Activated CD4-positive, alpha-beta memory T cell treated with anti-CD3 and anti-CD28 coated beads, Interleukin-2, amount 10 ng/mL, durations not matched to agents 7 days and 5 days (primary cell): ENCODE results near the gene BCL7C. TPM values are rescaled to one million over a fixed set of nuclear protein-coding genes. Genes with fewer than 3 reads are reported as not detected.

Source experiments
- CTCF ChIA-PET: fragments of 350-600 bp; sonication (Branson Sonifier 250); formaldehyde crosslinking; loops from one replicate; lab custom pipeline; 2021; ENCODE audit warnings: antibody characterized with exemption, inconsistent platforms; lab: Charles Lee
- POLR2A ChIA-PET: fragments of 350-600 bp; sonication (Branson Sonifier 250); formaldehyde crosslinking; loops from one replicate; lab custom pipeline; 2021; ENCODE audit warnings: antibody characterized with exemption; lab: Charles Lee
- DNase-seq: peaks from one replicate; pipeline ENCODE4 v3.0.0-alpha.2; 2020
- H3K27ac Mint-ChIP-seq: one replicate; pipeline ENCODE4 v1.8.0; 2021; ENCODE audit warnings: mild to moderate bottlenecking, mixed read lengths
- H3K27me3 Mint-ChIP-seq: one replicate; pipeline ENCODE4 v1.8.0; 2021; ENCODE audit warnings: mixed read lengths
- H3K36me3 Mint-ChIP-seq: one replicate; pipeline ENCODE4 v1.8.0; 2021; ENCODE audit warnings: low read depth, mixed read lengths
- H3K4me1 Mint-ChIP-seq: one replicate; pipeline ENCODE4 v1.8.0; 2021; ENCODE audit warnings: mixed read lengths
- H3K4me3 Mint-ChIP-seq: one replicate; pipeline ENCODE4 v1.8.0; 2021; ENCODE audit warnings: mild to moderate bottlenecking, mixed read lengths
- H3K9me3 Mint-ChIP-seq: one replicate; pipeline ENCODE4 v1.8.0; 2021; ENCODE audit warnings: mixed read lengths
- total RNA-seq, 2 experiments: library from RNA; stranded (reverse); gene quantifications; one replicate each; pipeline ENCODE4 v1.2.3, GENCODE V29; 2021

The BCL7C gene
- total RNA-seq, 2 experiments from 2014 or later, result 22.3 to 23.5 TPM

DNA sequence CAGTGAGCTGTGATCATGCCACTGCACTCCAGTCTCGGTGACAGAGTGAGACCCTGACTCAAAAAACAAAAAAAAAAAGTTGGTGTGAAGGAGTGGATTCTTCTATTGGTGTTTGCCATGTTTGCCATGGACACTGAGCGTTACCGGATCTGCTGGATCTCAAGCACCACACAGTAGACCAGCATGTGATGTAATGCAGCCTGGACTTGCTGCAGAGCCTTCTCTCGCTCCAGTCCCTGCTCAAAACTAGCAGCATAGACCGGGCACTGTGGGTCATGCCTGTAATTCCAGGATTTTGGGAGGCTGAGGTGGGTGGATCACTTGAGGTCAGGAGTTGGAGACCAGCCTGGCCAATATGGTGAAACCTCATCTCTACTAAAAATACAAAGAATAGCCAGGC lies 50.4 kb downstream of the BCL7C start:
- Mint-ChIP-seq H3K27me3 (no peaks in the 10 kb centered on the region), H3K27ac (no peak overlapping the region), H3K4me3 (no peak overlapping the region), H3K9me3 (no peaks in the 10 kb centered on the region), H3K4me1 (peaks cover 10% of the 10 kb centered on the region), H3K36me3 (no peaks in the 10 kb centered on the region)
- ChIA-PET CTCF (interaction anchor here (0.6 to 6.7 kb wide), 14 partner anchors 8 to 292 kb away, joined by 3 to 96 read pairs (median 14); partner anchors contain the start of gene CTF1), POLR2A (interaction anchor here (2.6 kb wide), 1 partner anchor 74 kb away, joined by 11 read pairs; no protein-coding TSS in a partner anchor)
- DNase-seq, result no peak

DNA sequence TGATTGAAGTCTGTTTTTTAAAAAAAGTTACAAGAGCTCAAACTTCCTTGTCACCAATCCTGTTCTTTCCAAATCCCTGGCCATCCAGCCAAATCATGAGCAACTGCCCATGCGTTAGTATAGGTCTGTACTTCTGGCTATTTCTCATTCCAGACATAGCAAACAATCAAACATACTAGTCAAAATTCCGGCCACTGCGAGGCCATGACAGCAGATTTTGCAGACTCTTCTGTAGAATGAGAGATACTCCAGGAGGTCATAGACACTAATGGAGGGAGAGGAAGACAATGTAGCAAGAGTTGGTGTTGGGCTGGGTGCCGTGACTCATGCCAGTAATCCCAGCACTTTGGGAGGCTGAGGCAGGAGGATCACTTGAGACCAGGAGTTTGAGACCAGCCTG lies 50.9 kb downstream of the BCL7C start:
- peaks cover 10% of the 10 kb centered on the region for H3K4me1 Mint-ChIP-seq
- POLR2A ChIA-PET, result no interaction called here
- H3K9me3 Mint-ChIP-seq, result no peaks in the 10 kb centered on the region
- H3K4me3 Mint-ChIP-seq, result no peak overlapping the region
- CTCF ChIA-PET, result interaction anchor here (0.6 to 6.7 kb wide), 5 partner anchors 28 to 291 kb away, joined by 3 to 96 read pairs (median 59); no protein-coding TSS in a partner anchor
- no peaks in the 10 kb centered on the region for H3K27me3 Mint-ChIP-seq
- DNase-seq, result no peak
- H3K36me3 Mint-ChIP-seq, result no peaks in the 10 kb centered on the region
- no peak overlapping the region for H3K27ac Mint-ChIP-seq

DNA sequence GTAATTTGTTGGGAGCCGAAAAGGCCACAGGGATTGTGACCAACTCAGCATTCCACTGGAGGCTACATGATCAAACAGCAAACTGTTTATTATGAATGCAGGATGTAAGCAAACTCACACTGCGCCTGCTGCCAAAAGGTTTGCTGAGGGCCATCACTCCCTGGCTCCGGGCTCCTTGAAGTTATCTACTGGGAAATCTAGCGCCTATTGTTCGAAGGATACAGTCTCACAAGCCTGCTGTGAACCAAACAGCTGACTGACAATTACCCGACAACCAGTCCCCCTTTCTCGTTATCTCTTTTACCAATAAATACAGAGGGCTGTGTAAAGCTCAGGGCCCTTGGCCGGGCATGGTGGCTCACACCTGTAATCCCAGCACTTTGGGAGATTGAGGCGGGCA lies 52.5 kb downstream of the BCL7C start:
- CTCF ChIA-PET, result no interaction called here
- H3K36me3 Mint-ChIP-seq, result no peaks in the 10 kb centered on the region
- H3K27me3 Mint-ChIP-seq, result no peaks in the 10 kb centered on the region
- POLR2A ChIA-PET, result no interaction called here
- no peaks in the 10 kb centered on the region for H3K9me3 Mint-ChIP-seq
- H3K27ac Mint-ChIP-seq, result no peak overlapping the region
- no peak overlapping the region for H3K4me3 Mint-ChIP-seq
- H3K4me1 Mint-ChIP-seq, result peaks cover 10% of the 10 kb centered on the region
- DNase-seq, result no peak

DNA sequence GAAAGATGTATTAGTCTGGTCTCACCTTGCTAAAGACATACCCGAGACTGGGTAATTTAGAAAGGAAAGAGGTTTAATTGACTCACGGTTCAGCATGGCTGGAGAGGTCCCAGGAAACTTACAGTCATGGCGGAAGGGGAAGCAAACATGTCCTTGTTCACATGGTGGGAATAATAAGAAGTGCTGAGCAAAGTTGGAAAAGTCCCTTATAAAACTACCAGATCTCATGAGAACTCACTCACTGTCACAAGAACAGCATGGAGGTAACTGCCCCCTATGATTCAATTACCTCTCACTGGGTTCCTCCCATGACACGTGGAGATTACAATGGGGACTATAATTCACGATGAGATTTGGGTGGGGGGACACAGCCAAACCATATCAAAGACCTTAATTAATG lies 53.3 kb downstream of the BCL7C start:
- Mint-ChIP-seq H3K4me3 (no peak overlapping the region), H3K36me3 (no peaks in the 10 kb centered on the region), H3K27ac (no peak overlapping the region), H3K9me3 (no peaks in the 10 kb centered on the region), H3K4me1 (peaks cover 10% of the 10 kb centered on the region), H3K27me3 (no peaks in the 10 kb centered on the region)
- DNase-seq, result no peak
- ChIA-PET POLR2A (no interaction called here), CTCF (no interaction called here)

DNA sequence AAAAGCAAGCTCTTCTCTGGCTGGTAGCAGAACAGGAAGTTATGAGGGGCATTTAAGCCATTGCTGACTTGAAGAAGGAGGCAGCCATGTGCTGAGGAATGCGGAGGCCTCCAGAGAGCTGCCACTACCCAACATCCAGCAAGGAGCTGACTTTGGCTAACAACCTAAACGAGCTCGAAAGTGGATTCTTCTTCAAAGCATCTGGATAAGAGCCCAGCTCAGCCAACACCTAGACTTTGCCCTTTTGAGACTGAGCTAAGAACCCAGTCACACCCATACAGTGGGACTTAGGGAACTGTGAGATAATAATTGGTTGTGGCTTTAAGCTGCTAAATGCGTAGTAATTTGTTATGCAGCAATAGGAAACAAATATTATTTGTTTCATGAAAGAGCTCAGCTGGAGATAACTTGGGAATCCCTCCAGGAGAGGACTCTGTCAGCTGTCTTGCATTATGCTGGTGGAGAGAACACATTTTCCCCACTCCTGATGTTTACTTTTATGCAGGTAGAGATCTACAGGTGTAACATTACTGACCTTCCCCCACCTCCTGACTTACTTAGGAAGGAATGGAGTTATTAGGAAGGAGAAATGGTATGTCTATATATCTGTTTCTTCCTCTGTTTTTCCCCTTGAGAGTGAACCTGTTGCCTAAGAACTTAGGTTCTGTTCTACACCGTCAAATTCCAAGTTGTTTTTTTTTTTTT lies 54.2 kb downstream of the BCL7C start:
- Mint-ChIP-seq H3K27ac (no peak overlapping the region), H3K4me1 (peaks cover 2% of the 10 kb centered on the region), H3K9me3 (no peaks in the 10 kb centered on the region), H3K27me3 (no peaks in the 10 kb centered on the region), H3K36me3 (no peaks in the 10 kb centered on the region), H3K4me3 (no peak overlapping the region)
- ChIA-PET CTCF (interaction anchor here (0.9 to 1.3 kb wide), 3 partner anchors 25 to 245 kb away, joined by 3 to 5 read pairs (median 3); no protein-coding TSS in a partner anchor), POLR2A (interaction anchor here (1.0 kb wide), 1 partner anchor 102 kb away, joined by 3 read pairs; no protein-coding TSS in a partner anchor)
- DNase-seq, result no peak

DNA sequence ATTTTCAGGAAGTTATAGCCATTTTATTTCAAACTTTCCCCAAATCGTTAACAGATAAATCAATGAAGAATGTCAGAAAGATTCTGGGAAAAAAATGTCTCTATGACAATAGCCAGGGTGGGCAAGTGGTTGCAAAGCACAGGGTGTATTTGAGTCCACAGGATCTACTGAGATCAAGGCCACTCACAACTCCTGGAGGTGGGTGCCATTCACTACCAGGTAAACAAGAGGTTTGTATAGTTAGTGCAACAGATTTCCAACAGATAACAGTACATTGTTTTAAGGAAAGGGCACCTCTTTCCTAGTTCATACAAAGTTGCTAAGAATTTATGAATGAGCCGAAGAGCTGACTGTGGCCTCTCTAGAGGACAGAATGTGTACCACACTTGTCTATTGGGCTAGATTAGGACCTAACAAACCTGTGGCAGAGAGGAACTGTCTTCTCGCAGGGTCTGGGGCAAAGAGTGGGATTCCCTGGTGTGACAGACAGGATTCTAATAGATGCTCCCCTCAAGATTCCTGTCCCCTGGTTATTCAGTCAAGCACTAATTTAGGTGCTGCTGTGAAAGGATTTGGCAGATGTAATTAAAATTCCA lies 54.9 kb downstream of the BCL7C start:
- ChIA-PET POLR2A (interaction anchor here (1.0 kb wide), 1 partner anchor 102 kb away, joined by 3 read pairs; no protein-coding TSS in a partner anchor), CTCF (interaction anchor here (0.9 to 1.3 kb wide), 3 partner anchors 24 to 245 kb away, joined by 3 to 5 read pairs (median 3); no protein-coding TSS in a partner anchor)
- Mint-ChIP-seq H3K27ac (no peak overlapping the region), H3K4me1 (no peaks in the 10 kb centered on the region), H3K9me3 (no peaks in the 10 kb centered on the region), H3K27me3 (no peaks in the 10 kb centered on the region), H3K4me3 (no peak overlapping the region), H3K36me3 (no peaks in the 10 kb centered on the region)
- DNase-seq, result no peak

DNA sequence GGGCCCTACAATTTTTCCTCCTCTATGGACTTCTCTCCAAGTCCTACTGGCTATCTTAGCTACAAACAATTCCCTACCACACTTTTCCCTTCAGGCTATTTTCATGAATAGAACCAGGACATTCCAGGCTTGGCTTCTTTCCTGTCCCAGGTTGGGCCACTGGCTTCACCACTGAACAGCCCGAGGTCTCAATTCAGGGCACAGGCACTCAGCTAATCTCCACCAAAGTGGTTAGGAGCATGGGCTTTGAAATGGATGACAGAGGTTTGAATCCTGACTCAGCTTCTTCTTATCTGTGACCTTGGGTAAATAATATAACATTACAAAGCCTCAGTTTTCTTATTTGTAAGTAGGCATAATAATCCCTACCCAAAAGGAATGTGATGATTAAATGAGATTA lies 56.0 kb downstream of the BCL7C start:
- no peak for DNase-seq
- Mint-ChIP-seq H3K4me3 (no peak overlapping the region), H3K27me3 (no peaks in the 10 kb centered on the region), H3K36me3 (no peaks in the 10 kb centered on the region), H3K9me3 (no peaks in the 10 kb centered on the region), H3K4me1 (no peaks in the 10 kb centered on the region), H3K27ac (no peak overlapping the region)
- ChIA-PET CTCF (interaction anchor here (0.7 to 1.1 kb wide), 2 partner anchors 9 to 24 kb away, joined by 3 to 5 read pairs; no protein-coding TSS in a partner anchor), POLR2A (no interaction called here)

Other genes starting within 250 kb of the BCL7C start
- 10 to 100 TPM; 78.4 to 86.1 TPM for gene PRR14, start 243.1 kb downstream of the BCL7C start, total RNA-seq
- 100 to 1,000 TPM; 106 to 107 TPM for gene FBRS, start 235.6 kb downstream of the BCL7C start, total RNA-seq
- gene SRCAP, start 194.9 kb downstream of the BCL7C start, total RNA-seq, result 10 to 100 TPM; 63.2 to 65.0 TPM
- gene PHKG2, start 145.7 kb downstream of the BCL7C start, total RNA-seq, result 10 to 100 TPM; 34.5 to 38.6 TPM
- 1 to 10 TPM; 3.1 to 4.1 TPM for gene CFAP119, start 132.0 kb downstream of the BCL7C start, total RNA-seq
- 10 to 100 TPM; 96.1 to 96.2 TPM for gene RNF40, start 131.8 kb downstream of the BCL7C start, total RNA-seq
- gene ZNF629, start 106.9 kb downstream of the BCL7C start, total RNA-seq, result 1 to 10 TPM; 1.0 to 1.2 TPM
- gene CTF1, start 2.5 kb upstream of the BCL7C start, total RNA-seq, result under 1 TPM; 0.20 to 0.25 TPM
- gene FBXL19, start 29.5 kb upstream of the BCL7C start, total RNA-seq, result 10 to 100 TPM; 25.8 to 27.2 TPM
- 10 to 100 TPM; 30.3 to 33.6 TPM for gene ORAI3, start 55.0 kb upstream of the BCL7C start, total RNA-seq
- gene SETD1A, start 63.7 kb upstream of the BCL7C start, total RNA-seq, result 10 to 100 TPM; 18.8 to 20.3 TPM
- 1 to 10 TPM; 7.1 to 7.5 TPM for gene HSD3B7, start 91.1 kb upstream of the BCL7C start, total RNA-seq
- 1 to 10 TPM; 1.5 to 1.7 TPM for gene STX1B, start 116.6 kb upstream of the BCL7C start, total RNA-seq
- gene STX4, start 139.5 kb upstream of the BCL7C start, total RNA-seq, result 10 to 100 TPM; 67.2 to 70.0 TPM
- 10 to 100 TPM; 13.9 to 17.4 TPM for gene ZNF668, start 180.2 kb upstream of the BCL7C start, total RNA-seq
- gene ZNF646, start 180.3 kb upstream of the BCL7C start, total RNA-seq, result 10 to 100 TPM; 31.9 to 32.1 TPM
- gene PRSS53, start 194.9 kb upstream of the BCL7C start, total RNA-seq, result 1 to 10 TPM; 4.7 to 4.9 TPM
- 10 to 100 TPM; 66.0 to 66.1 TPM for gene VKORC1, start 200.7 kb upstream of the BCL7C start, total RNA-seq
- gene BCKDK, start 214.3 kb upstream of the BCL7C start, total RNA-seq, result 10 to 100 TPM; 32.9 to 34.4 TPM
- 10 to 100 TPM; 43.7 to 44.3 TPM for gene KAT8, start 223.6 kb upstream of the BCL7C start, total RNA-seq
- gene PRSS8, start 241.7 kb upstream of the BCL7C start, total RNA-seq, result not detected